H1 (cell line): ENCODE data around the gene DEFB126. TPM values are rescaled to one million over a fixed set of nuclear protein-coding genes. Genes with fewer than 3 reads are reported as not detected.

Experiments
- CTCF ChIA-PET: fragments of 300-600 bp; sonication (Branson Sonifier 250); formaldehyde crosslinking; loops from one replicate; lab custom pipeline; 2021; ENCODE audit not compliant: partially characterized antibody; lab: Charles Lee
- POLR2A ChIA-PET: fragments of 300-600 bp; sonication (Branson Sonifier 250); formaldehyde crosslinking; loops from one replicate; lab custom pipeline; 2021; ENCODE audit warnings: inconsistent platforms; ENCODE audit not compliant: partially characterized antibody; lab: Charles Lee
- DNase-seq, 2 experiments: peaks; one replicate each; pipeline versions ENCODE4 v3.0.0 to v3.0.0-alpha.2; 2010 to 2022; ENCODE audit warnings: low spot score in 2 of 2, low read depth in 1 of 2, mixed read lengths in 1 of 2
- FAIRE-seq: peaks from 2 replicates; lab custom pipeline; 2011; peaks lifted over from hg19 to GRCh38; lab: Jason Lieb, UNC
- H2AFZ ChIP-seq: 2 replicates; pipeline ENCODE4 v1.8.1; 2012; ENCODE audit warnings: low read length, inconsistent platforms
- H2AK5ac ChIP-seq: 2 replicates; pipeline ENCODE4 v1.6.1; 2013; ENCODE audit warnings: low read depth, low read length
- H2BK120ac ChIP-seq: replicated peaks from 2 replicates; pipeline ENCODE3; 2013; ENCODE audit warnings: low read depth, low read length, inconsistent platforms
- H2BK12ac ChIP-seq: 2 replicates; pipeline ENCODE4 v1.6.1; 2013; ENCODE audit warnings: low read depth, low read length
- H2BK15ac ChIP-seq: 2 replicates; pipeline ENCODE4 v1.6.1; 2013; ENCODE audit warnings: low read length
- H2BK20ac ChIP-seq: 2 replicates; pipeline ENCODE4 v1.6.1; 2013; ENCODE audit warnings: low read length
- H2BK5ac ChIP-seq: 2 replicates; pipeline ENCODE4 v1.6.1; 2013; ENCODE audit warnings: low read depth, low read length
- H3K14ac ChIP-seq: 2 replicates; pipeline ENCODE4 v1.6.1; 2013; ENCODE audit warnings: inconsistent platforms; ENCODE audit not compliant: insufficient read length
- H3K18ac ChIP-seq: 2 replicates; pipeline ENCODE4 v1.6.1; 2013; ENCODE audit warnings: low read length; ENCODE audit errors: extremely low read depth
- H3K23ac ChIP-seq: 2 replicates; pipeline ENCODE4 v1.6.1; 2013; ENCODE audit warnings: inconsistent platforms; ENCODE audit not compliant: insufficient read length
- H3K23me2 ChIP-seq: 2 replicates; pipeline ENCODE4 v1.6.1; 2013; ENCODE audit warnings: low read depth, low read length
- H3K27ac ChIP-seq: 2 replicates; pipeline ENCODE4 v1.6.1; 2011; ENCODE audit warnings: low read depth, low read length, inconsistent platforms
- H3K27me3 ChIP-seq, 4 experiments: replicated peaks in 1 of 4; 1 replicate in 1 of 4; 2 replicates in 3 of 4; pipeline versions ENCODE4 v1.6.1 to v1.8.1; 2011 to 2013; ENCODE audit warnings: low read length in 3 of 4, mild to moderate bottlenecking in 3 of 4, inconsistent platforms in 2 of 4, mixed read lengths in 2 of 4, moderate library complexity in 1 of 4; ENCODE audit not compliant: control insufficient read depth in 3 of 4, insufficient read depth in 3 of 4; ENCODE audit errors: extremely low read depth in 1 of 4
- H3K36me3 ChIP-seq, 4 experiments: 2 replicates each; pipeline versions ENCODE4 v1.6.1 to v1.8.1; 2011 to 2013; ENCODE audit warnings: mild to moderate bottlenecking in 4 of 4, low read length in 3 of 4, moderate library complexity in 2 of 4, control low read depth in 1 of 4, inconsistent platforms in 1 of 4; ENCODE audit not compliant: insufficient read depth in 4 of 4, control insufficient read depth in 2 of 4
- H3K4ac ChIP-seq: replicated peaks from 2 replicates; pipeline ENCODE3; 2013; ENCODE audit warnings: low read length, low read depth, mixed read lengths, inconsistent platforms; ENCODE audit not compliant: insufficient read length
- H3K4me1 ChIP-seq, 4 experiments: replicated peaks in 1 of 4; 1 replicate in 1 of 4; 2 replicates in 3 of 4; pipeline versions ENCODE4 v1.6.1 to v1.8.1; 2011 to 2013; ENCODE audit warnings: low read length in 3 of 4, inconsistent platforms in 2 of 4, mixed read lengths in 1 of 4; ENCODE audit not compliant: insufficient read depth in 4 of 4, control insufficient read depth in 3 of 4
- H3K4me2 ChIP-seq, 2 experiments: 2 replicates each; pipeline versions ENCODE4 v1.6.1 to v1.8.1; 2011 to 2013; ENCODE audit warnings: low read depth in 2 of 2, low read length in 2 of 2, control low read depth in 1 of 2, inconsistent platforms in 1 of 2, mild to moderate bottlenecking in 1 of 2; ENCODE audit not compliant: insufficient read depth in 1 of 2
- H3K4me3 ChIP-seq, 4 experiments: fragments of 200-600, 300-600 bp in 1 of 4; sonication (generic), shearing (Covaris generic), sonication (Bioruptor Twin) in 1 of 4; 2 replicates each; pipeline versions ENCODE4 v1.5.1 to v1.8.1; 2011 to 2016; ENCODE audit warnings: low read length in 4 of 4, low read depth in 3 of 4, control low read depth in 2 of 4, inconsistent platforms in 2 of 4, mild to moderate bottlenecking in 2 of 4, mixed read lengths in 1 of 4, moderate library complexity in 1 of 4; ENCODE audit not compliant: insufficient read depth in 2 of 4; ENCODE audit errors: extremely low read depth in 1 of 4
- H3K56ac ChIP-seq: replicated peaks from 2 replicates; pipeline ENCODE3; 2013; ENCODE audit warnings: low read depth, mild to moderate bottlenecking, mixed read lengths, low read length, inconsistent platforms; ENCODE audit not compliant: insufficient read length
- H3K79me1 ChIP-seq: 2 replicates; pipeline ENCODE4 v1.6.1; 2013; ENCODE audit warnings: low read depth, low read length, control low read depth
- H3K79me2 ChIP-seq, 2 experiments: 2 replicates each; pipeline versions ENCODE4 v1.6.1 to v1.8.1; 2012 to 2013; ENCODE audit warnings: low read length in 2 of 2, mild to moderate bottlenecking in 2 of 2, inconsistent platforms in 1 of 2; ENCODE audit not compliant: insufficient read depth in 2 of 2, control insufficient read depth in 1 of 2
- H3K9ac ChIP-seq, 4 experiments: replicated peaks in 1 of 4; 1 replicate in 1 of 4; 2 replicates in 3 of 4; pipeline versions ENCODE4 v1.6.1 to v1.8.1; 2011 to 2013; ENCODE audit warnings: low read depth in 3 of 4, low read length in 3 of 4, control low read depth in 2 of 4, mild to moderate bottlenecking in 2 of 4, moderate library complexity in 2 of 4, inconsistent platforms in 1 of 4; ENCODE audit errors: extremely low read depth in 1 of 4
- H3K9me3 ChIP-seq, 2 experiments: 2 replicates each; pipeline versions ENCODE4 v1.6.1 to v1.8.1; 2012 to 2013; ENCODE audit warnings: mild to moderate bottlenecking in 2 of 2, moderate library complexity in 2 of 2, control low read depth in 1 of 2, inconsistent platforms in 1 of 2, low read depth in 1 of 2, low read length in 1 of 2, mixed read lengths in 1 of 2; ENCODE audit not compliant: insufficient read depth in 2 of 2
- H4K20me1 ChIP-seq, 2 experiments: replicated peaks in 1 of 2; 2 replicates each; pipeline versions ENCODE3 to v1.8.1; 2011 to 2013; ENCODE audit warnings: inconsistent platforms in 2 of 2, low read length in 2 of 2, mild to moderate bottlenecking in 1 of 2; ENCODE audit not compliant: insufficient read depth in 2 of 2, control insufficient read depth in 1 of 2
- H4K5ac ChIP-seq: 2 replicates; pipeline ENCODE4 v1.6.1; 2013; ENCODE audit warnings: low read length, low read depth, mixed read lengths, inconsistent platforms; ENCODE audit not compliant: insufficient read length
- H4K8ac ChIP-seq: 2 replicates; pipeline ENCODE4 v1.8.0; 2013; ENCODE audit warnings: mild to moderate bottlenecking, moderate library complexity, low read length, inconsistent platforms; ENCODE audit not compliant: insufficient read depth; ENCODE audit errors: extremely low read depth
- H4K91ac ChIP-seq: replicated peaks from 2 replicates; pipeline ENCODE3; 2013; ENCODE audit warnings: low read length, mixed read lengths, inconsistent platforms; ENCODE audit not compliant: insufficient read length
- CBX5 ChIP-seq: fragments of 300-800, 300-1000 bp; sonication (generic); IDR thresholded peaks from 2 replicates; pipeline ENCODE4 v1.7.1; 2016; ENCODE audit warnings: antibody characterized with exemption, low read length, low read depth
- EGR1 ChIP-seq: IDR thresholded peaks from 2 replicates; pipeline ENCODE4 v1.6.1; 2011; ENCODE audit warnings: low read depth, low read length, borderline replicate concordance
- KDM4A ChIP-seq: IDR thresholded peaks from one replicate; pipeline ENCODE4 v1.7.1; 2012; ENCODE audit warnings: low read depth, mild to moderate bottlenecking, moderate library complexity, low read length, inconsistent platforms; ENCODE audit not compliant: severe bottlenecking
- NRF1 ChIP-seq: IDR thresholded peaks from 2 replicates; pipeline ENCODE4 v1.6.1; 2011; ENCODE audit warnings: mild to moderate bottlenecking, low read depth, low read length, improper control_type of control experiment
- SIRT6 ChIP-seq: IDR thresholded peaks from one replicate; pipeline ENCODE4 v1.7.1; 2012; ENCODE audit warnings: low read length, inconsistent platforms
- TAF1 ChIP-seq: IDR thresholded peaks from 2 replicates; pipeline ENCODE4 v1.6.1; 2011; ENCODE audit warnings: mild to moderate bottlenecking, low read depth, low read length
- WGBS, 2 experiments: shearing (Covaris generic) in 1 of 2; methylation state at CpG; one replicate each; pipeline versions ENCODE4 v1.1.6 to v1.1.7; 2013 to 2015; ENCODE audit warnings: low lambda C conversion rate in 2 of 2, mixed read lengths in 2 of 2, inconsistent platforms in 1 of 2, low coverage in 1 of 2, missing lambda C conversion rate in 1 of 2; ENCODE audit not compliant: insufficient replicate concordance in 2 of 2, insufficient coverage in 1 of 2, insufficient read length in 1 of 2; ENCODE audit errors: extremely low coverage in 1 of 2, missing lambda C conversion rate in 1 of 2; 5-methylcytosine and 5-hydroxymethylcytosine counted together
- polyA plus RNA-seq, 7 experiments: library from polyadenylated mRNA; depleted of rRNA in 3 of 7; stranded (reverse) in 5 of 7; unstranded in 2 of 7; fragments of >200 nt in 5 of 7; fragments of 200-250 nt in 2 of 7; gene quantifications; 1 replicate in 5 of 7; 2 replicates in 1 of 7; 4 replicates in 1 of 7; pipeline versions ENCODE4 v1.2.1 to v1.2.3, GENCODE V29; 2011 to 2013; ENCODE audit warnings: missing spikeins in 2 of 7, mixed read lengths in 2 of 7
- total RNA-seq: library from RNA; stranded (reverse); fragmentation: NEBNext Ultra II Directional; extraction: Animal tissue kit (Norgen Biotek cat#: 25700); gene quantifications from 2 replicates; pipeline ENCODE4 v1.2.1, GENCODE V29; 2021

The DEFB126 gene
- total and polyA plus RNA-seq, 2 of the 8 experiments (the other 6 are each of a cell fraction or from before 2014, with no cell fraction given), result not detected

- Histone ChIP-seq H3K4me2 (no peak overlapping the region), H3K27me3 (no peaks in the 10 kb centered on the region), H2BK5ac (no peak overlapping the region), H3K56ac (no peak overlapping the region), H3K18ac (no peak overlapping the region), H3K9me3 (peaks cover 40 to 46% of the 10 kb centered on the region in 2 experiments; a peak in 3 of 4 replicates), H3K4me3 (no peak overlapping the region), H4K5ac (no peak overlapping the region), H3K23me2 (no peaks in the 10 kb centered on the region), H4K20me1 (no peaks in the 10 kb centered on the region), H3K4ac (no peak overlapping the region), H3K27ac (no peak overlapping the region), H2AFZ (no peak overlapping the region), H3K14ac (no peak overlapping the region), H2BK12ac (no peak overlapping the region), H3K79me1 (no peaks in the 10 kb centered on the region), H3K9ac (no peak overlapping the region), H3K4me1 (no peaks in the 10 kb centered on the region), H3K79me2 (no peaks in the 10 kb centered on the region), H3K23ac (no peak overlapping the region), H2BK120ac (no peak overlapping the region), H4K91ac (no peak overlapping the region), H3K36me3 (no peaks in the 10 kb centered on the region), H2BK20ac (no peak overlapping the region), H2BK15ac (no peak overlapping the region), H2AK5ac (no peak overlapping the region), H4K8ac (no peak overlapping the region)
- 62% methylated on average over 2 of the region's 2 CpGs; no CpG with 5 or more reads in 1 of the 2 experiments for WGBS, 2 experiments
- DNase-seq, result no peak
- ChIA-PET POLR2A (no interaction called here), CTCF (no interaction called here)
- FAIRE-seq, result no peak
- TF ChIP-seq NRF1, result no peak
- no peak for TF ChIP-seq KDM4A
- TF ChIP-seq CBX5, result no peak
- no peak for TF ChIP-seq SIRT6
- no peak for TF ChIP-seq TAF1
- TF ChIP-seq EGR1, result no peak
Observed at GRCh38 chr20:187733-188132, 45.3 kb downstream of the DEFB126 start.
